K562 (cell line): Measurements from ENCODE around the gene CENPU. TPM values are rescaled to one million over a fixed set of nuclear protein-coding genes. Genes with fewer than 3 reads are reported as not detected.

ENCODE experiments used
- ATAC-seq: fragments of 200-7000 bp; cut with Tn5 transposase; 3 replicates; pipeline ENCODE4 v1.9.1; 2020; ENCODE audit warnings: moderate library complexity
- BruUV-seq: library from RNA; stranded (reverse); fragments of 400-500 nt; replicated peaks from 2 replicates; lab custom pipeline; 2021; lab: Mats Ljungman, UMichigan
- CTCF ChIA-PET: fragments of 300-600 bp; formaldehyde crosslinking; extraction: SDS; loops from one replicate; lab custom pipeline; 2021; ENCODE audit warnings: low intra/inter-chr PET ratio; lab: Yijun Ruan, JAX
- POLR2A ChIA-PET: fragments of 300-600, 350-650 bp; sonication (Branson Sonifier 250); formaldehyde crosslinking; extraction: SDS; loops from one replicate; lab custom pipeline; 2021; ENCODE audit warnings: antibody characterized with exemption, inconsistent platforms; lab: Yijun Ruan, JAX
- DNase-seq, 4 experiments: peaks; one replicate each; pipeline versions ENCODE4 v3.0.0 to v3.0.0-alpha.2; 2011 to 2018; ENCODE audit warnings: low spot score in 3 of 4, mixed read lengths in 3 of 4; ENCODE audit errors: extremely low read depth in 1 of 4
- FAIRE-seq: peaks from 2 replicates; lab custom pipeline; 2011; peaks lifted over from hg19 to GRCh38; lab: Jason Lieb, UNC
- H2AFZ ChIP-seq: 2 replicates; pipeline ENCODE4 v1.6.0; 2011; ENCODE audit warnings: low read depth, low read length, control low read depth, inconsistent platforms
- H3K27ac ChIP-seq: fragments of 200-600 bp; 3 replicates; pipeline ENCODE4 v1.8.0; 2011; ENCODE audit warnings: low read depth, mild to moderate bottlenecking, control low read depth, inconsistent platforms, low read length, moderate library complexity, mixed read lengths; ENCODE audit errors: extremely low read depth
- H3K27me3 ChIP-seq, 2 experiments: fragments of 300-600 bp in 1 of 2; 2 replicates in 1 of 2; 3 replicates in 1 of 2; pipeline versions ENCODE4 v1.6.0 to v1.8.0; 2011; ENCODE audit warnings: inconsistent platforms in 2 of 2, low read length in 2 of 2, mild to moderate bottlenecking in 1 of 2, mixed read lengths in 1 of 2, moderate library complexity in 1 of 2; ENCODE audit not compliant: control insufficient read depth in 2 of 2, insufficient read depth in 2 of 2
- H3K36me3 ChIP-seq: fragments of 300-600 bp; 3 replicates; pipeline ENCODE4 v1.8.0; 2011; ENCODE audit warnings: mild to moderate bottlenecking, low read length, inconsistent platforms; ENCODE audit not compliant: control insufficient read depth, insufficient read depth
- H3K4me1 ChIP-seq, 2 experiments: fragments of 200-600 bp in 1 of 2; replicated peaks in 1 of 2; 2 replicates in 1 of 2; 3 replicates in 1 of 2; pipeline versions ENCODE4 v1.5.1 to v1.8.0; 2011; ENCODE audit warnings: inconsistent platforms in 2 of 2, low read length in 2 of 2, mild to moderate bottlenecking in 1 of 2, mixed read lengths in 1 of 2, moderate library complexity in 1 of 2; ENCODE audit not compliant: control insufficient read depth in 2 of 2, insufficient read depth in 2 of 2
- H3K4me2 ChIP-seq: 2 replicates; pipeline ENCODE4 v1.6.1; 2011; ENCODE audit warnings: low read length, control low read depth, inconsistent platforms, mixed read lengths; ENCODE audit not compliant: insufficient read depth
- H3K4me3 ChIP-seq: fragments of 200-600 bp; sonication (generic), shearing (Covaris generic); 2 replicates; pipeline ENCODE4 v1.5.1; 2016; ENCODE audit warnings: control low read depth, inconsistent platforms
- H3K79me2 ChIP-seq: fragments of 200-600 bp; 3 replicates; pipeline ENCODE4 v1.8.0; 2011; ENCODE audit warnings: low read length, inconsistent platforms; ENCODE audit not compliant: control insufficient read depth, insufficient read depth
- H3K9ac ChIP-seq, 2 experiments: 2 replicates each; pipeline versions ENCODE4 v1.6.0 to v1.6.1; 2011; ENCODE audit warnings: low read depth in 2 of 2, low read length in 2 of 2, control low read depth in 1 of 2, inconsistent platforms in 1 of 2, mild to moderate bottlenecking in 1 of 2, mixed read lengths in 1 of 2; ENCODE audit not compliant: insufficient read depth in 1 of 2
- H3K9me1 ChIP-seq: one replicate; pipeline ENCODE4 v1.6.0; 2011; ENCODE audit warnings: inconsistent platforms, mild to moderate bottlenecking, low read length, moderate library complexity; ENCODE audit not compliant: control insufficient read depth, insufficient read depth
- H3K9me3 ChIP-seq: replicated peaks from 2 replicates; pipeline ENCODE4 v1.5.1; 2011; ENCODE audit warnings: low read depth, low read length, inconsistent platforms; ENCODE audit not compliant: control insufficient read depth, insufficient read depth
- H4K20me1 ChIP-seq: replicated peaks from 2 replicates; pipeline ENCODE4 v1.6.1; 2011; ENCODE audit warnings: low read length, inconsistent platforms, mixed read lengths; ENCODE audit not compliant: control insufficient read depth, insufficient read depth
- HDAC6 ChIP-seq: IDR thresholded peaks from 2 replicates; pipeline ENCODE4 v1.6.1; 2012; ENCODE audit warnings: low read depth, mild to moderate bottlenecking, control low read depth, inconsistent platforms, low read length, moderate library complexity
- POLR2AphosphoS2 ChIP-seq: IDR thresholded peaks from 2 replicates; pipeline ENCODE4 v1.6.1; 2012; ENCODE audit warnings: low read length, improper control_type of control experiment
- POU5F1 ChIP-seq: fragments of 150-350 bp; IDR thresholded peaks from 2 replicates; pipeline ENCODE4 v1.6.1; 2014; ENCODE audit warnings: borderline replicate concordance, low read length, low read depth, mild to moderate bottlenecking; ENCODE audit not compliant: partially characterized antibody
- PTRF ChIP-seq: fragments of 450-650 bp; IDR thresholded peaks from 2 replicates; pipeline ENCODE4 v1.6.1; 2016; ENCODE audit warnings: mild to moderate bottlenecking, missing genetic modification characterization, missing compliant biosample characterization
- SUPT5H ChIP-seq: fragments of 450-650 bp; IDR thresholded peaks from 2 replicates; pipeline ENCODE4 v1.6.1; 2016
- TEAD4 ChIP-seq, 2 experiments: sonication (generic) in 1 of 2; formaldehyde crosslinking in 1 of 2; IDR thresholded peaks; 2 replicates each; pipeline versions ENCODE4 v1.6.1 to v1.8.0; 2012 to 2022; ENCODE audit warnings: borderline replicate concordance in 1 of 2, inconsistent platforms in 1 of 2, low read length in 1 of 2, mild to moderate bottlenecking in 1 of 2, missing genetic modification reagents in 1 of 2
- ZNF3 ChIP-seq: fragments of 250-450 bp; sonication (Bioruptor Pico); IDR thresholded peaks from 2 replicates; pipeline ENCODE4 v1.5.0; 2021; ENCODE audit warnings: mild to moderate bottlenecking, moderate library complexity
- ZNF79 ChIP-seq: fragments of 250-450 bp; sonication (Bioruptor Pico); IDR thresholded peaks from 2 replicates; pipeline ENCODE4 v1.4.0; 2020; ENCODE audit warnings: low read depth, mild to moderate bottlenecking, moderate library complexity
- in situ Hi-C: fragments of 300-500 bp; cut with MboI; formaldehyde crosslinking; loops from 4 replicates; pipeline ENCODE4 v1.15.0; 2018; ENCODE audit warnings: inconsistent platforms, mixed read lengths
- intact Hi-C: fragments of 100-400 bp; cut with micrococcal nuclease; formaldehyde crosslinking; loops from 2 replicates; pipeline ENCODE4 v1.14.2; 2022
- polyA plus RNA-seq, 8 experiments: library from polyadenylated mRNA; depleted of rRNA in 4 of 8; stranded (reverse) in 5 of 8; unstranded in 3 of 8; fragments of >200 nt; fragmentation: Nextera tagmentation in 2 of 8; fragmentation: Illumina TruSeq in 1 of 8; extraction: Ambion mirVana in 2 of 8; extraction: Trizol in 1 of 8; gene quantifications; 2 replicates each; pipeline versions ENCODE4 v1.2.1 to v1.2.3, GENCODE V29; 2011 to 2014; ENCODE audit warnings: inconsistent platforms in 1 of 8, missing spikeins in 1 of 8
- total RNA-seq, 7 experiments: library from RNA; depleted of rRNA in 6 of 7; stranded (reverse); fragments of >200 nt in 6 of 7; fragmentation: Illumina TruSeq in 2 of 7; extraction: Trizol in 2 of 7; gene quantifications; 2 replicates each; pipeline versions ENCODE4 v1.2.1 to v1.2.3, GENCODE V29; 2011 to 2021; ENCODE audit warnings: low replicate concordance in 1 of 7

CENPU gene
- total and polyA plus RNA-seq, 9 of the 15 experiments (the other 6 are each of a cell fraction or from before 2014, with no cell fraction given): 39.4 to 98.7 (median 84.3) TPM

DNA sequence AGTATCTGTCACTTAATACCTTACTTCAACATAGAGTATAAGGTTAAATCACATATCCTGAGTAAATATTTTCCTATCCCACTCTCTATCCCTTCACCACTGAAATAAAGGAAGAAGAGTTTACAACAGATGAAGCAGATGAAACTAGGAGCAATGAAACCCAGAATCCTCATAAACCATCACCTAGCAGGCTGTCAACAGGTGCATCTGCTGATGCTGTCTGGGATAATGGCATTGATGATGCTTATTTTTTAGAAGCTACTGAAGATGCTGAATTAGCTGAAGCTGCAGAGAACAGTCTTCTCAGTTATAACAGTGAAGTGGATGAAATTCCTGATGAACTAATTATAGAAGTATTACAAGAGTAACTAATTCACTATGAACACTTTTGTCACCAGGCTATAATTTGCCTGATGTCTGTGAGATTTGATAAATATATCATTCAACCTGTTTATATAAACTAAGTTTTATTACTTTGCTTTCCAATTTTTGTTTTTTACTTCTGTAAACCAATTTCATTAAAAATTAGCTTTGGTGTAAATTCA is 39.4 kb downstream of the CENPU start:
- no TSS peak for BruUV-seq
- intact Hi-C loops: no loop called here
- H3K4me3 ChIP-seq: no peak overlapping the region
- no peak for TF ChIP-seq TEAD4 (IDR thresholded peaks at IDR 0.05; ENCODE audit: low read length)
- TF ChIP-seq TEAD4 (CRISPR knock-in tag; IDR thresholded peaks at IDR 0.05; ENCODE audit: borderline replicate concordance): no peak
- peak; percentile 26; the same call in 1 of the 2 replicates for TF ChIP-seq SUPT5H
- no peak for TF ChIP-seq POU5F1
- TF ChIP-seq HDAC6: no peak
- TF ChIP-seq POLR2AphosphoS2: no peak
- no peak for TF ChIP-seq ZNF3 (CRISPR knock-in tag)
- TF ChIP-seq PTRF (tag): no peak
- no peak for TF ChIP-seq ZNF79
- no peak overlapping the region for H3K27ac ChIP-seq
- in situ Hi-C loops: no loop called here
- ChIA-PET POLR2A (interaction anchor here (1.4 to 1.6 kb wide), 2 partner anchors 10 kb away, joined by 3 to 4 read pairs; no protein-coding TSS in a partner anchor), CTCF (no interaction called here)
- H3K4me2 ChIP-seq: no peak overlapping the region
- no peak overlapping the region for H3K9ac ChIP-seq
- no peaks in the 10 kb centered on the region for H3K27me3 ChIP-seq
- H4K20me1 ChIP-seq: no peaks in the 10 kb centered on the region
- ATAC-seq (no peak), FAIRE-seq (no peak), DNase-seq (no peak)
- H3K9me1 ChIP-seq: no peaks in the 10 kb centered on the region
- no peaks in the 10 kb centered on the region for H3K4me1 ChIP-seq
- no peaks in the 10 kb centered on the region for H3K9me3 ChIP-seq
- H3K79me2 ChIP-seq: no peaks in the 10 kb centered on the region
- peaks cover 53% of the 10 kb centered on the region for H3K36me3 ChIP-seq
- no peak overlapping the region for H2AFZ ChIP-seq
